Kidney (tissue), 14 donors: Measurements from ENCODE around the gene LRRTM1. TPM values are rescaled to one million over a fixed set of nuclear protein-coding genes. Genes with fewer than 3 reads are reported as not detected.

Experiments
- DNase-seq, 5 donors: peaks; one replicate each; pipeline ENCODE4 v3.0.0-alpha.2; 2013 to 2020
- FAIRE-seq: peaks from 2 replicates; lab custom pipeline; 2012; peaks lifted over from hg19 to GRCh38; lab: Jason Lieb, UNC
- H3K27ac ChIP-seq, 2 donors: one replicate each; pipeline ENCODE4 v1.7.0; 2013; ENCODE audit warnings: low read depth in 2 of 2, low read length in 2 of 2, inconsistent platforms in 1 of 2
- H3K27me3 ChIP-seq: one replicate; pipeline ENCODE4 v1.7.1; 2013; ENCODE audit warnings: low read length, inconsistent platforms; ENCODE audit not compliant: control insufficient read depth, insufficient read depth
- H3K36me3 ChIP-seq, 3 donors: one replicate each; pipeline versions ENCODE4 v1.7.0 to v1.7.1; 2013; ENCODE audit warnings: low read length in 3 of 3, control low read depth in 1 of 3, inconsistent platforms in 1 of 3; ENCODE audit not compliant: insufficient read depth in 3 of 3, control insufficient read depth in 2 of 3
- H3K4me1 ChIP-seq, 3 donors: one replicate each; pipeline versions ENCODE4 v1.7.0 to v1.7.1; 2013; ENCODE audit warnings: low read length in 3 of 3, inconsistent platforms in 1 of 3, low read depth in 1 of 3; ENCODE audit not compliant: control insufficient read depth in 2 of 3, insufficient read depth in 2 of 3
- H3K4me3 ChIP-seq, 3 donors: one replicate each; pipeline versions ENCODE4 v1.7.0 to v1.8.1; 2013; ENCODE audit warnings: low read length in 3 of 3, control low read depth in 1 of 3, inconsistent platforms in 1 of 3
- H3K9ac ChIP-seq, 3 donors: one replicate each; pipeline versions ENCODE4 v1.7.0 to v1.7.1; 2013; ENCODE audit warnings: low read length in 3 of 3, control low read depth in 1 of 3, inconsistent platforms in 1 of 3
- H3K9me3 ChIP-seq, 3 donors: one replicate each; pipeline versions ENCODE4 v1.7.0 to v1.7.1; 2013; ENCODE audit warnings: low read length in 3 of 3, control low read depth in 1 of 3, inconsistent platforms in 1 of 3; ENCODE audit not compliant: control insufficient read depth in 2 of 3, insufficient read depth in 1 of 3
- intact Hi-C: fragments of 100-400 bp; cut with DNase I; formaldehyde crosslinking; loops from one replicate; pipeline ENCODE4 v1.11.1; 2022
- polyA plus RNA-seq: library from polyadenylated mRNA; stranded (reverse); fragments of 350-450 nt; fragmentation: Illumina TruSeq; extraction: RNeasy Lipid Tissue Mini Kit (QIAGEN cat#74804); gene quantifications from one replicate; pipeline ENCODE4 v1.2.3, GENCODE V29; 2014; ENCODE audit warnings: low read depth, low replicate concordance; ENCODE audit not compliant: insufficient read depth
- total RNA-seq: library from RNA; stranded (reverse); fragmentation: NEBNext Ultra II Directional; extraction: Animal tissue kit (Norgen Biotek cat#: 25700); gene quantifications from one replicate; pipeline ENCODE4 v1.2.1, GENCODE V29; 2021
- TF ChIP-seq, protein P1 (sequence below): IDR thresholded peaks from 3 replicates; pipeline ENCODE4 v1.5.1; 2012; ENCODE audit warnings: mild to moderate bottlenecking, moderate library complexity, borderline replicate concordance; ENCODE audit not compliant: insufficient read depth; ENCODE audit errors: extremely low read depth
- donor health status: control.
- donor health status: control.
- donor health status: control.
- donor health status: control.
- donor health status: control.
- donor health status: DM: yes; HTN: yes; CAD: no.
- donor health status: Normal renal cell carcinoma (clear cell type).

Gene LRRTM1
- total and polyA plus RNA-seq, 2 donors from 2014 or later = 0.09 to 1.1 TPM

DNA sequence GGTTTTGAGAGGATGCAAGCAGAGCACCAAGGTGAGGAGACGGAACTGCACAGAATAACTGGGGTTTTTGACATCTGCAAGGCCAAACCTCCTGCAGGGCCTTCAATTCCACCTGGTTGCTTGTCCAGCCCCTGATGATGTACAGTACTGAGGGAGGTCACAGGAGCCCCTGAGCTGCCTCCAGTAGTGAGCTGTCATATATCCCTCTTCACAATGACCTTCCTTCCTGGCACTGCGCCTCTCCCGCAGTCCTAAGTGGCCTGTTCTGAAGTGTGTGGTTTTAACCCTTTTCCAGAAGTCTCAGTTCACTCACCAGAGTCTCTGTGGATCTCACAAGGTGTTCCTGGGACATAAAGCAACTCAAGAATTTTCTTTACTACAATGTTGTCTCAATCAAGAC lies 45.3 kb downstream of the LRRTM1 start:
- FAIRE-seq = no peak
- Histone ChIP-seq H3K27me3 (no peaks in the 10 kb centered on the region), H3K36me3 (no peaks in the 10 kb centered on the region), H3K27ac (no peak overlapping the region), H3K4me1 (no peaks in the 10 kb centered on the region), H3K9ac (no peak overlapping the region), H3K9me3 (no peaks in the 10 kb centered on the region), H3K4me3 (no peak overlapping the region)
- TF ChIP-seq, protein P1, sequence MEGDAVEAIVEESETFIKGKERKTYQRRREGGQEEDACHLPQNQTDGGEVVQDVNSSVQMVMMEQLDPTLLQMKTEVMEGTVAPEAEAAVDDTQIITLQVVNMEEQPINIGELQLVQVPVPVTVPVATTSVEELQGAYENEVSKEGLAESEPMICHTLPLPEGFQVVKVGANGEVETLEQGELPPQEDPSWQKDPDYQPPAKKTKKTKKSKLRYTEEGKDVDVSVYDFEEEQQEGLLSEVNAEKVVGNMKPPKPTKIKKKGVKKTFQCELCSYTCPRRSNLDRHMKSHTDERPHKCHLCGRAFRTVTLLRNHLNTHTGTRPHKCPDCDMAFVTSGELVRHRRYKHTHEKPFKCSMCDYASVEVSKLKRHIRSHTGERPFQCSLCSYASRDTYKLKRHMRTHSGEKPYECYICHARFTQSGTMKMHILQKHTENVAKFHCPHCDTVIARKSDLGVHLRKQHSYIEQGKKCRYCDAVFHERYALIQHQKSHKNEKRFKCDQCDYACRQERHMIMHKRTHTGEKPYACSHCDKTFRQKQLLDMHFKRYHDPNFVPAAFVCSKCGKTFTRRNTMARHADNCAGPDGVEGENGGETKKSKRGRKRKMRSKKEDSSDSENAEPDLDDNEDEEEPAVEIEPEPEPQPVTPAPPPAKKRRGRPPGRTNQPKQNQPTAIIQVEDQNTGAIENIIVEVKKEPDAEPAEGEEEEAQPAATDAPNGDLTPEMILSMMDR = no peak
- intact Hi-C loops = no loop called here
- DNase-seq = no peak

DNA sequence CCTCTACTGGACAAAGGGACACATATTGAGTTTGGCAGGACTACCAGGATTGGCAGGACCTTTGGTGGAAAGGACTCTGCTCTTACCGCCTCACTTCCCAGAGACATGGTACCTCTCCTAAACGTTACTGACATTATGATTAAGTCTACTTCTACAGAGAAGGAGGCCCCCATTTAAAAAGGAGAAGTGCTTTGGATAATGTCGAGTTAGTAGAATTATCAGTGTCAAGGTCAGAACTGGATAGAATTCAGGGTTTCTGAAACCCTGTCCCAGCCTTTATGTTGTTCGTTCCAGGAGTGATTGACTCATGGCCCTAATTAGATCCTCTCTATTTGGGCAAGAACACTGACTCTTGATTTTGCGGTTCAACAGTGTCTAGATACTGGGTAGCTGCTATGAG lies 45.8 kb downstream of the LRRTM1 start:
- TF ChIP-seq, protein P1 = no peak

DNA sequence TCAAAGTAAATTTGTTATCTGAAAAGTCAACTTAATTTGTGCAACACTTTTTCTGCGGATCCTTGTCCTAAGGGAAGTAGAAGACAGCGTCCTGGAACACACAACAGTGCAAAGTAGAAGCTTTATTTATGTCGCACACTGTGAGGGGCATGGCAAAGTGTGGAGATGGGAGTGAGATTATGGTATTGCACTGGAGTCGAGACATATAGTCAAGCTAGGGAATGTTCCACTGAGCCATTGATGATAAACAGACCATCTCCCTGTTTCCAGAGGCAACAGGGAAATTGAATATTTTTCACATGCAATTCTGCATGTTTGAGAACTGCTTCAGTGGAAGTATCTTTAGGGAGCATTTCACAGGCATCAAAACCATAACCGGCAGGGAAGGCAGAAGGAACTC lies 46.2 kb downstream of the LRRTM1 start:
- intact Hi-C loops = no loop called here
- no peak for DNase-seq
- FAIRE-seq = no peak
- Histone ChIP-seq H3K36me3 (no peaks in the 10 kb centered on the region), H3K4me3 (no peak overlapping the region), H3K9me3 (no peaks in the 10 kb centered on the region), H3K9ac (no peak overlapping the region), H3K27ac (no peak overlapping the region), H3K27me3 (no peaks in the 10 kb centered on the region), H3K4me1 (no peaks in the 10 kb centered on the region)
- TF ChIP-seq, protein P1 = no peak

More for the DNA sequence above, 45.8 kb downstream of the LRRTM1 start:
- Histone ChIP-seq H3K9ac (no peak overlapping the region), H3K4me3 (no peak overlapping the region), H3K27ac (no peak overlapping the region), H3K36me3 (no peaks in the 10 kb centered on the region), H3K9me3 (no peaks in the 10 kb centered on the region), H3K4me1 (no peaks in the 10 kb centered on the region), H3K27me3 (no peaks in the 10 kb centered on the region)
- FAIRE-seq (no peak), DNase-seq (no peak)
- intact Hi-C loops = no loop called here

DNA sequence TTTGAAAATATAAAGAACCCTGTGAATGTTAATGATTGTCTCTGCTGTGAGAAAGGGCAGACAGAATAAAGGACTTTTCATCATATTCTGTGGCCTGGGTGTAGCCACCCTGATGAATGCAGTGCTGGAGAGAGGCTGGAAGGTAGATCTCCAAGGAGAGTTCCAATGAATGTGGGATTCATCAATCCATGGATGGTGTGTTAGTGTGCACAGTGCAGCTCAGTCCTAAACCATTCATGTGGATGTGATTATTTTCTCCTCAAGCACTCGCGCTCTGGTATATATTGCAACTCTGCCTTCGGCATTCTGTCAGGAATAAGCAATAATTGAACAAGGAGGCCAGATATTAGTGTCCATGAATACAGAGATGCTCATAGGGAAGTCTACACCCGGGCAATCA lies 47.1 kb downstream of the LRRTM1 start:
- DNase-seq (no peak), FAIRE-seq (no peak)
- H3K27me3 ChIP-seq = no peaks in the 10 kb centered on the region
- H3K9ac ChIP-seq = no peak overlapping the region
- no peak overlapping the region for H3K27ac ChIP-seq
- TF ChIP-seq, protein P1 = no peak
- no peaks in the 10 kb centered on the region for H3K4me1 ChIP-seq
- H3K9me3 ChIP-seq = no peaks in the 10 kb centered on the region
- intact Hi-C loops = no loop called here
- no peak overlapping the region for H3K4me3 ChIP-seq
- H3K36me3 ChIP-seq = no peaks in the 10 kb centered on the region
